MM.1S (cell line): Measurements from ENCODE around the gene COL11A2.

Source experiments
- DNase-seq: peaks from one replicate; pipeline ENCODE4 v3.0.0-alpha.2; 2015
- H2AFZ ChIP-seq: fragments of 300-600 bp; sonication (generic); 2 replicates; pipeline ENCODE4 v1.6.0; 2016; ENCODE audit warnings: antibody characterized with exemption, low read length
- H3F3A ChIP-seq: fragments of 300-600 bp; sonication (generic); 2 replicates; pipeline ENCODE4 v1.6.1; 2016; ENCODE audit warnings: mild to moderate bottlenecking, antibody characterized with exemption, low read length, moderate library complexity, mixed read lengths; ENCODE audit not compliant: insufficient read depth
- H3K27ac ChIP-seq: fragments of 300-600 bp; sonication (generic); 2 replicates; pipeline ENCODE4 v1.5.1; 2016; ENCODE audit warnings: mild to moderate bottlenecking, low read length
- H3K27me3 ChIP-seq: fragments of 300-600 bp; sonication (generic); replicated peaks from 2 replicates; pipeline ENCODE4 v1.6.0; 2016; ENCODE audit warnings: low read length; ENCODE audit not compliant: insufficient read depth
- H3K36me3 ChIP-seq: fragments of 300-600 bp; sonication (generic); replicated peaks from 2 replicates; pipeline ENCODE4 v1.6.1; 2016; ENCODE audit warnings: mild to moderate bottlenecking, low read length, mixed read lengths; ENCODE audit not compliant: insufficient read depth
- H3K4me1 ChIP-seq: fragments of 300-600 bp; sonication (generic); 2 replicates; pipeline ENCODE4 v1.6.1; 2016; ENCODE audit warnings: low read length, mixed read lengths
- H3K4me2 ChIP-seq: fragments of 300-600 bp; sonication (generic); 2 replicates; pipeline ENCODE4 v1.6.0; 2016; ENCODE audit warnings: low read depth, low read length
- H3K4me3 ChIP-seq: fragments of 300-600 bp; sonication (generic); 2 replicates; pipeline ENCODE4 v1.5.1; 2016; ENCODE audit warnings: low read length, mixed read lengths
- H3K79me2 ChIP-seq: fragments of 300-600 bp; sonication (generic); 2 replicates; pipeline ENCODE4 v1.6.1; 2016; ENCODE audit warnings: mixed run types, low read length, mixed read lengths
- H3K9ac ChIP-seq: fragments of 300-600 bp; sonication (generic); 2 replicates; pipeline ENCODE4 v1.6.1; 2016; ENCODE audit warnings: low read length, mixed read lengths
- H3K9me2 ChIP-seq: fragments of 300-600 bp; sonication (generic); replicated peaks from 2 replicates; pipeline ENCODE4 v1.6.1; 2016; ENCODE audit warnings: mild to moderate bottlenecking, low read length, mixed read lengths; ENCODE audit not compliant: insufficient read depth
- H3K9me3 ChIP-seq: fragments of 300-600 bp; sonication (generic); replicated peaks from 2 replicates; pipeline ENCODE4 v1.6.1; 2016; ENCODE audit warnings: mild to moderate bottlenecking, low read length, mixed read lengths; ENCODE audit not compliant: insufficient read depth
- H4K20me1 ChIP-seq: fragments of 300-600 bp; sonication (generic); 2 replicates; pipeline ENCODE4 v1.6.1; 2016; ENCODE audit warnings: mild to moderate bottlenecking, low read length, moderate library complexity, mixed read lengths; ENCODE audit not compliant: insufficient read depth
- EZH2 ChIP-seq: fragments of 300-600 bp; sonication (generic); optimal IDR thresholded peaks from 2 replicates; pipeline ENCODE3; 2017; ENCODE audit warnings: low read depth, mild to moderate bottlenecking, antibody characterized with exemption, low read length, mixed read lengths
- EZH2phosphoT487 ChIP-seq: fragments of 300-600 bp; sonication (generic); IDR thresholded peaks from 2 replicates; pipeline ENCODE4 v1.6.1; 2018; ENCODE audit warnings: antibody characterized with exemption, low read length
- TF ChIP-seq, protein P1 (sequence below): fragments of 300-600 bp; sonication (generic); IDR thresholded peaks from 2 replicates; pipeline ENCODE4 v1.5.1; 2016; ENCODE audit warnings: antibody characterized with exemption, low read length, mixed read lengths

The COL11A2 gene

DNA sequence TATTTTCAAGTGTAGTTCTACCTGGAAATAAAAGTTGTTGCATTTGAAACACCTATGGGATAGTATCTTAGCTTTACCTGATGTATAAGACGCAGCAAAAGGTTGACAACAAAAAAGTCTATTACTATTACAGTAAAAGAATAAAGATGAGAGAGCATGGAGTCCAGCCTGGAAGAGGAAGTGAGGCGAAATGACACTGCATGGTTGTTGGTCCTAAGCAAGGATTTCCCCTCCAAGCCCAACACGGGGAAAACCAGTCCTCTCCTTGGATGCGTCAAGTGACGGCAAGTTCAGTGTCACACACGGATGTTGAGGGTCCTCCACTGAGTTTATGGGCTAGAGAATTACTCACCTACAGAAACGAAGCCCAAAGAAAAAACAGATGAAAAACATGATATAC, 51.7 kb downstream of the COL11A2 start:
- TF ChIP-seq EZH2: no peak
- no peak for TF ChIP-seq EZH2phosphoT487
- TF ChIP-seq, protein P1, sequence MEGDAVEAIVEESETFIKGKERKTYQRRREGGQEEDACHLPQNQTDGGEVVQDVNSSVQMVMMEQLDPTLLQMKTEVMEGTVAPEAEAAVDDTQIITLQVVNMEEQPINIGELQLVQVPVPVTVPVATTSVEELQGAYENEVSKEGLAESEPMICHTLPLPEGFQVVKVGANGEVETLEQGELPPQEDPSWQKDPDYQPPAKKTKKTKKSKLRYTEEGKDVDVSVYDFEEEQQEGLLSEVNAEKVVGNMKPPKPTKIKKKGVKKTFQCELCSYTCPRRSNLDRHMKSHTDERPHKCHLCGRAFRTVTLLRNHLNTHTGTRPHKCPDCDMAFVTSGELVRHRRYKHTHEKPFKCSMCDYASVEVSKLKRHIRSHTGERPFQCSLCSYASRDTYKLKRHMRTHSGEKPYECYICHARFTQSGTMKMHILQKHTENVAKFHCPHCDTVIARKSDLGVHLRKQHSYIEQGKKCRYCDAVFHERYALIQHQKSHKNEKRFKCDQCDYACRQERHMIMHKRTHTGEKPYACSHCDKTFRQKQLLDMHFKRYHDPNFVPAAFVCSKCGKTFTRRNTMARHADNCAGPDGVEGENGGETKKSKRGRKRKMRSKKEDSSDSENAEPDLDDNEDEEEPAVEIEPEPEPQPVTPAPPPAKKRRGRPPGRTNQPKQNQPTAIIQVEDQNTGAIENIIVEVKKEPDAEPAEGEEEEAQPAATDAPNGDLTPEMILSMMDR: no peak
- Histone ChIP-seq H3K9me2 (no peaks in the 10 kb centered on the region), H3K36me3 (no peaks in the 10 kb centered on the region), H3K4me3 (no peak overlapping the region), H3K4me1 (no peaks in the 10 kb centered on the region), H3K4me2 (no peak overlapping the region), H4K20me1 (no peaks in the 10 kb centered on the region), H3K79me2 (no peaks in the 10 kb centered on the region), H3K9me3 (no peaks in the 10 kb centered on the region), H2AFZ (no peak overlapping the region), H3F3A (no peaks in the 10 kb centered on the region), H3K27me3 (no peaks in the 10 kb centered on the region), H3K9ac (no peak overlapping the region), H3K27ac (no peak overlapping the region)
- DNase-seq: no peak

DNA sequence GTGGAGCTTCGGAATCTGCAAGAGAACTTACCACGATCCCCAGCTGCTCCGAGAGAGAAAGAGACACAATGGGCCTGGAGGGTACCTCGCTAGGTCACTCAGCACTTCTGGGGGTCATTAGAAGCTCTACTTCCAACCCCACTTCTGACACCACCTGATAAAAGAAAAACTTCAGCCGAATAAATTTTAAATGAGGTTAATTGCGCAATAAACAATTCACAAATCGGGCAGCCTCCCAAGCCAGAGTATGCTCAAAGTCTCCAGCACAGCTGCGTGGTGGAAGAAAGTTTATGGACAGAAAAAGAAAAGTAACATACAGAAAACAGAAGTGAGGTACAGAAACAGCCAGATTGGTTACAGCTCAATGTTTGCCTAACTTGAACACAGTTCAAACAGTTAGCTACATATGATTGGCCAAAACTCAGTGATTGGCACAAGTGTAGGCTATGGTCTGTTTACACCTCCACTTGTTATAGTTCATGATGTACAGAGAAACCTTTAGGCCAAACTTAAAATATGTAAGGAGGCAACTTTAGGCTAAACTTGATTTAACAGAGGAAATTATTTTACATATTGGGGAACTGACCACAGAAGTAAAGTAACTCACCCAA, 52.6 kb downstream of the COL11A2 start:
- H3K36me3 ChIP-seq: no peaks in the 10 kb centered on the region
- H3K27ac ChIP-seq: no peak overlapping the region
- TF ChIP-seq EZH2phosphoT487: no peak
- TF ChIP-seq, protein P1: no peak
- no peak for TF ChIP-seq EZH2
- no peaks in the 10 kb centered on the region for H3F3A ChIP-seq
- H3K9ac ChIP-seq: no peak overlapping the region
- H3K27me3 ChIP-seq: no peaks in the 10 kb centered on the region
- no peaks in the 10 kb centered on the region for H4K20me1 ChIP-seq
- no peaks in the 10 kb centered on the region for H3K9me3 ChIP-seq
- H3K79me2 ChIP-seq: no peaks in the 10 kb centered on the region
- H3K4me2 ChIP-seq: no peak overlapping the region
- H3K4me1 ChIP-seq: no peaks in the 10 kb centered on the region
- H3K4me3 ChIP-seq: no peak overlapping the region
- H3K9me2 ChIP-seq: no peaks in the 10 kb centered on the region
- no peak for DNase-seq
- H2AFZ ChIP-seq: no peak overlapping the region

- no peaks in the 10 kb centered on the region for H3K79me2 ChIP-seq
- no peak overlapping the region for H3K4me3 ChIP-seq
- H2AFZ ChIP-seq: no peak overlapping the region
- no peaks in the 10 kb centered on the region for H3K27me3 ChIP-seq
- H3K4me2 ChIP-seq: no peak overlapping the region
- no peaks in the 10 kb centered on the region for H4K20me1 ChIP-seq
- no peaks in the 10 kb centered on the region for H3K36me3 ChIP-seq
- no peaks in the 10 kb centered on the region for H3K9me2 ChIP-seq
- no peaks in the 10 kb centered on the region for H3K9me3 ChIP-seq
- no peak overlapping the region for H3K9ac ChIP-seq
- no peaks in the 10 kb centered on the region for H3F3A ChIP-seq
- H3K27ac ChIP-seq: no peak overlapping the region
- DNase-seq: no peak
- H3K4me1 ChIP-seq: no peaks in the 10 kb centered on the region
- TF ChIP-seq EZH2phosphoT487: no peak
These were observed 55.9 kb downstream of the COL11A2 start for GRCh38 chr6:33136310-33136900.

DNA sequence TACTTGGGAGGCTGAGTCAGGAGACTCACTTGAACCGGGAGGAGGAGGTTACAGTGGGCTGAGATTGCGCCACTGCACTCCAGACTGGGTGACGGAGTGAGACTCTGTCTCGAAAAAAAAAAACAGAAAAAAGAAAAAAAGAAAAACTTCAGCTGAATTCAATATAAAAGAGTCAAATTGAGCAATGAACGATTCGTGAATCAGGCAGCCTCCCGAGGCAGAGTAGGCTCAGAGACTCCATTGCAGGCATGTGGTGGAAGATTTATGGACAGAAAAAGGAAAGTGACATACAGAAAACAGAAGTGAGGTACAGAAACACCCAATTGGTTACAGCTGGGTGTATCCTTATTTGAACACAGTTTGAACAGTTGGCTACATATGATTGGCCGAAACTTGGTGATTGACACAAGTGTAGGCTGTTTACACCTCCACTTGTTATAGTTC, 60.2 kb downstream of the COL11A2 start:
- TF ChIP-seq EZH2phosphoT487 (no peak), EZH2 (no peak)
- TF ChIP-seq, protein P1: no peak
- no peak overlapping the region for H3K27ac ChIP-seq
- no peak overlapping the region for H3K4me3 ChIP-seq
- H3K79me2 ChIP-seq: no peaks in the 10 kb centered on the region
- H4K20me1 ChIP-seq: no peaks in the 10 kb centered on the region
- H3K4me1 ChIP-seq: no peaks in the 10 kb centered on the region
- H3K9me3 ChIP-seq: no peaks in the 10 kb centered on the region
- no peak overlapping the region for H3K9ac ChIP-seq
- no peak for DNase-seq
- H3K4me2 ChIP-seq: no peak overlapping the region
- H2AFZ ChIP-seq: no peak overlapping the region
- no peaks in the 10 kb centered on the region for H3K36me3 ChIP-seq
- H3K9me2 ChIP-seq: no peaks in the 10 kb centered on the region
- no peaks in the 10 kb centered on the region for H3F3A ChIP-seq
- H3K27me3 ChIP-seq: no peaks in the 10 kb centered on the region
